Fibroblast of skin of abdomen (primary cell): ENCODE results near the gene ESRP2.

Experiments
- DNase-seq: peaks from one replicate; pipeline ENCODE4 v3.0.0-alpha.2; 2013

ESRP2 gene

GRCh38 chr16:68263559-68264127 is 27.7 kb upstream of the ESRP2 start:
- no peak for DNase-seq

GRCh38 chr16:68259007-68259825 is 23.3 kb upstream of the ESRP2 start:
- no peak for DNase-seq

GRCh38 chr16:68257906-68258800 is 22.2 kb upstream of the ESRP2 start:
- peak; percentile 22 for DNase-seq

GRCh38 chr16:68257251-68257905 is 21.5 kb upstream of the ESRP2 start:
- DNase-seq: no peak

GRCh38 chr16:68255712-68256111 is 19.8 kb upstream of the ESRP2 start:
- DNase-seq: no peak

GRCh38 chr16:68253721-68254120 is 17.8 kb upstream of the ESRP2 start:
- no peak for DNase-seq

GRCh38 chr16:68252383-68252782 is 16.5 kb upstream of the ESRP2 start:
- DNase-seq: no peak

- DNase-seq: no peak
Observed at GRCh38 chr16:68251832-68252231, 15.9 kb upstream of the ESRP2 start.

GRCh38 chr16:68250951-68251350 is 15.0 kb upstream of the ESRP2 start:
- DNase-seq: no peak

GRCh38 chr16:68249371-68249770 is 13.4 kb upstream of the ESRP2 start:
- no peak for DNase-seq

- DNase-seq: no peak
Observed at GRCh38 chr16:68247932-68248331, 12.0 kb upstream of the ESRP2 start.

GRCh38 chr16:68247400-68247799 is 11.5 kb upstream of the ESRP2 start:
- no peak for DNase-seq

- no peak for DNase-seq
Observed at GRCh38 chr16:68246666-68247065, 10.7 kb upstream of the ESRP2 start.

GRCh38 chr16:68246121-68246520 is 10.2 kb upstream of the ESRP2 start:
- no peak for DNase-seq

GRCh38 chr16:68244903-68245853 is 9.3 kb upstream of the ESRP2 start, which contains the start of gene PLA2G15:
Gene PLA2G15, plus strand, starts transcription at chr16:68245373. Its CDS starts 54 bp downstream, at chr16:68245427.
- peak; percentile 94 for DNase-seq

- no peak for DNase-seq
Observed at GRCh38 chr16:68244481-68244902, 8.6 kb upstream of the ESRP2 start.

GRCh38 chr16:68242926-68243858 is 7.3 kb upstream of the ESRP2 start:
- no peak for DNase-seq

- DNase-seq: no peak
Observed at GRCh38 chr16:68242085-68242484, 6.2 kb upstream of the ESRP2 start.

GRCh38 chr16:68238029-68238345 is 2.1 kb upstream of the ESRP2 start:
- DNase-seq: no peak
